HG03354 (cell line): ENCODE data around the gene PRKCH.
A peak's percentile ranks its signal among the peaks of the same experiment; 100 is the strongest.
"Not testable (repeated sequence)": the region's sequence is repeated elsewhere in the genome, so short reads cannot be mapped to it uniquely, and the experiment has no call there.

Experiments
- ATAC-seq: cut with Tn5 transposase; IDR thresholded peaks from one replicate; pipeline ENCODE4 v1.9.1; 2021; ENCODE audit warnings: mild to moderate bottlenecking; ENCODE audit not compliant: unreplicated experiment, poor library complexity, severe bottlenecking

PRKCH gene

DNA sequence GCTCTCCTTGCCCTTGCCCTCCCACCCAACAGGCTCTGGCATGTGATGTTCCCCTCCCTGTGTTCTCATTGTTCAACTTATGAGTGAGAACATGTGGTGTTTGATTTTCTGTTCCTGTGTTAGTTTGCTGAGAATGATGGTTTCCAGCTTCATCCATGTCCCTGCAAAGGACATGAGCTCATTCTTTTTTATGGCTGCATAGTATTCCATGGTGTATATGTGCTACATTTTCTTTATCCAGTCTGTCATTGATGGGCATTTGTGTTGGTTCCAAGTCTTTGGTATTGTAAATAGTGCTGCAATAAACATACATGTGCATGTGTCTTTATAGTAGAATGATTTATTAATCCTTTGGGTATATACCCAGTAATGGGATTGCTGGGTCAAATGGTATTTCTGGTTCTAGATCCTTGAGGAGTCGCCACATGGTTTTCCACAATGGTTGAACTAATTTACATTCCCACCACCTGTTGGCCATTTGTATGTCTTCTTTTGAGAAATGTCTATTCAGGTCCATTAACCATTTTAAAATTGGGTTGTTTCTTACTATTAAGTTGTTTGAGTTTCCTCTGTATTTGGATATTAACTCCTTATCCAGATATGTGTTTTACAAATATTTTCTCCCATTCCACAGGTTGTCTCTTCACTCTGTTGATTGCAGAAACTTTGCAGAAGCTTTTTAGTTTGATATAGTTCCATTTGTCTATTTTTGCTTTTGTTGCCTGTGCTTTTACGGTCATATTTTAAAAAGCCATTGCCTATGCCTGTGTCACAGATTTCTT is 143.4 kb downstream of the PRKCH start:
- not testable (repeated sequence) for ATAC-seq

- no peak for ATAC-seq
These were observed 145.0 kb downstream of the PRKCH start for GRCh38 chr14:61466249-61466904.

GRCh38 chr14:61466905-61467280 is 145.5 kb downstream of the PRKCH start:
- ATAC-seq: no peak

- no peak for ATAC-seq
These were observed 145.9 kb downstream of the PRKCH start for GRCh38 chr14:61467296-61467695.

GRCh38 chr14:61468063-61468825 is 146.9 kb downstream of the PRKCH start:
- no peak for ATAC-seq

DNA sequence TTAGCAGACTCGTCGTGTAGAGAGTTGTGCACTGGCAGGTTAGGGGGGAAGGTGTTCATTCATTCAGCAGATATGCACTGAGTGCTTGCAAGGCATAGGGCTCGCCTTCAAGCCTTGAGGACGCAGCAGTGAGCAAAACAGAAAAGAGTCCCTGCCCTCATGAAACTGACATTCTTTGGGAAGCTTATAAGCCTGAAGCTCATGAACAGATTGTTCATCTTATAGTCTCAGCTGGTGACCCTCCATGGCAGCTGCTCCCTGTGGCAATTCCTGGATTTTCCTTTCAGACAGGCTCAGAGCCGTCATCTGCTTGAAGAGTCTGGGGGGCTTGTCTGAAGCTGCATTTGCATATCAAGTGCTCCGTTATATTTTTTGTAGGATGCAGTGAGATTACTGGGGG is 148.4 kb downstream of the PRKCH start:
- no peak for ATAC-seq

DNA sequence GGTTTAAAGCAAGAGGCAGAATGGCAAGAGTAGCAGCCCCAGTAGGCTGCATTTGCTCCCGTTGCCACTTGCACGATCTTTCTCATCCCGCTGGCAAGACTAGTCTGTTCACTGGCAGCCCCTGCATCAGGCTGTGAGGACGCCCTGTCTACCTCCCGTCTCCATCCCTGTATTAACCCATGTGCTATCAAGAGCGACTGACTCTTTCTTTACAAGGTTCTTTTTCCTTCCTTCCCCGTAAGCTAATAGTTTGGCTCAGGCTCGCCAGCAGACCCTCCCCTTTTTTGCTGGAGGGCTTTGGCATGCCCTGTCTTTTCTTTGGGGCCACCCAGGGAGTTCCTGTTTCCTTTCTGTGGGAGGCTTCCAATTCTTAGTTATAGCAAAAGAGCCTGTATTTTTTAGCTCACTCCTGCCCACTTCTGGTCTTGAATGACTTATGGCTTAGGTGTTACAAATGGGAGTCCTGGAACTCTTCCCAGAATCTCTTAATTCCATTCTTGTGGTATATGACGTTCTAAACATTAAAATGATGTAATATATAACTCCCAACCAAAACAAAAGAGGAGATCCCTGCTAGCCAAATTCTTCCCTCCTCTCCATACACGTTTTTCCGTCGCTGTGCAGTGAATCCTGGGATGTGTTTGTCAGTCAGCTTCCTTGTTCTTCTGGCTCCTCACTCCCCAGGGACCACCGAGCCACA is 149.0 kb downstream of the PRKCH start:
- ATAC-seq: no peak

- ATAC-seq: no peak
These were observed 149.5 kb downstream of the PRKCH start for GRCh38 chr14:61470961-61471293.

DNA sequence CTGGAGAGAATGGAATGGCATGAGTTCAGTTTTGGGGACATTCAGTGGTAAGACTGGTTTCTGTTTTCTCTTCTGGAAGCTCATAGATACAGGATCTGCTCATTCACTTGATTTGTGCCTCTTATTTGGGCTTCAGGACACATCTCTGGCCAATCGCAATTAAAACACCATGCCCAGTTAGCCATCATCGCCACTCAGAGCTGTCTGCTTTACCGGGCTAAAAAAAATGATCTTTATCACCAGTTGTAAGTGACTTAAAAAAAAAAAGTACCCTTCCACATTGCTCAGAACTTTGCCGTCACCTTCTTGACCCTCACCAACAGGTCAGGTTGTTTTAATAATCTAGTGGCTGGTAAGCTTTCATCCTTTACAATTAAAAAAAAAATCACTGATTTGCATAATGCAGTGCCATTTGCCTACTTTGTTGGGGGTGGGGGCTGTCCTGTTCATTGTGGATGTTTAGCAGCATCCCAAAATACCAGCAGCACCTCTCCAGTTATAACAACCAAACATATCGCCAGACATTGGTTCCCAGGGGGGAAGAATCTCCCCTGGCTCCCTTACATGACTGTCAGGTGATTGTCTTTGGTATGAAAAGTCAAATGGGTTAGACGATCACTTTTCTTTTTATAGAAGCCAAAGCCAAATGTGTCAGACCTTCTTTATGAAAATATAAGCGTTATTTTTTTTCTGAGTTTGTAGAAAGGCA is 150.1 kb downstream of the PRKCH start:
- peak; percentile 16 for ATAC-seq

- peak; percentile 42 for ATAC-seq
These were observed 150.8 kb downstream of the PRKCH start for GRCh38 chr14:61472011-61472672.

DNA sequence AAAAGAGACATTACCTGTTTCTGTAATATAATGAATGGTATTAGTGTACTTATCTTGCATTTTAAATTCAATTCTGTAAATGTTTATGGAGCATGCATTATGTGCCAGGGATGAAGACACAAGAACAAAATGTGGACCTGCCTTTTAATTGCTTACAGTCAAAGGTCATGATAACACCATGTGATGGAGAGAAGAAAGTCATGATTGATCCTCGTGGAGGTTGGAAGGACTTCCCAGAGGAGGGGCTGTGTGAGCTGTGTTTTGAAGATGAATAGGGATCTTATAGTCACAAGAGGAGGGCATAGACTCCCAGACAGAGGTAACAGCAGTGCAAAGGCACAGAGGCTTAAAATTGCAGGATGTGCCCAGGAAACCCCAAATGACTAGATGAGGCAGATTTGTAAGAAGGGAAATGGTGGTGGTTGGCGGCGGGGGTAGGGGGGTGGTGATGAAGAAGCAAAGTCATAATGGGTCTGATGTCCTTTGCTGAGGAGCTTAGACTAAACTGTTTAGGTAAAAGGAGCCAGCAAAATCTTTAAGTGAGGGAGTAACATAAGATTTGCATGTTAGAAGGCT is 151.5 kb downstream of the PRKCH start:
- no peak for ATAC-seq

- no peak for ATAC-seq
These were observed 152.6 kb downstream of the PRKCH start for GRCh38 chr14:61474015-61474414.

DNA sequence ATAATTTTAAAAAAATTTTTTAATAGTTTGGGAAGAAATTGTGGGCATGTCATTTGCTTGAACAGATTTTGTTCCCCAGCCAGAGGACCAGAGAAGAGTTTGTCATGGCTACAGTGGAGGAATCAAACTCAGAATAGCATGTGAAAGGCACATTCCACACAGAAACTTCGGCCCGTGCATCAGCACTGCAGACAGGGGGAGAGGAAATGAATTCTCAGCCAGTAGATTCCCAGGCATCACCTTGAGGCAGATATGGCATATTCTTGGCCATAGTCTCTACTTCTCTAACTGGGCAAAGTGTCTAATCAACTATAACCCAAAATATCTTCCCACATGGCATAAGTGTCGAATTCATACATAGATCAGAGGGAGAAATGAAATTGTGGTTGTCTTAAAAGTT is 153.3 kb downstream of the PRKCH start:
- ATAC-seq: no peak

GRCh38 chr14:61475316-61475715 is 153.9 kb downstream of the PRKCH start:
- ATAC-seq: no peak

- peak; percentile 6 for ATAC-seq
These were observed 154.8 kb downstream of the PRKCH start for GRCh38 chr14:61476105-61476753.

- peak; percentile 35 for ATAC-seq
These were observed 155.5 kb downstream of the PRKCH start for GRCh38 chr14:61476754-61477410.

GRCh38 chr14:61477712-61478462 is 156.5 kb downstream of the PRKCH start:
- peak; percentile 28 for ATAC-seq
